ENCODE data around the gene RCBTB2.

The RCBTB2 gene

GRCh38 chr13:48573213-48574007 is 40.5 kb upstream of the RCBTB2 start:
- H3K4me1 ChIP-seq (ENCODE audit: control insufficient read depth, insufficient read depth, low read length) = no peaks in the 10 kb centered on the region

GRCh38 chr13:48571126-48571913 is 38.4 kb upstream of the RCBTB2 start:
- Histone ChIP-seq H3K9ac (ENCODE audit: low read depth, low read length) (no peak overlapping the region), H3K36me3 (ENCODE audit: control insufficient read depth, insufficient read depth, low read length) (no peaks in the 10 kb centered on the region), H3K27me3 (ENCODE audit: control insufficient read depth, insufficient read depth, low read length) (no peaks in the 10 kb centered on the region), H3K4me1 (ENCODE audit: control insufficient read depth, insufficient read depth, low read length) (no peaks in the 10 kb centered on the region), H3K4me3 (ENCODE audit: low read depth, low read length) (no peak overlapping the region), H3K9me3 (ENCODE audit: control insufficient read depth, insufficient read depth, low read length) (no peaks in the 10 kb centered on the region)

More at GRCh38 chr13:48573213-48574007, 40.5 kb upstream of the RCBTB2 start:
- Histone ChIP-seq H3K4me3 (ENCODE audit: low read depth, low read length) (no peak overlapping the region), H3K9ac (ENCODE audit: low read depth, low read length) (no peak overlapping the region), H3K9me3 (ENCODE audit: control insufficient read depth, insufficient read depth, low read length) (no peaks in the 10 kb centered on the region), H3K27me3 (ENCODE audit: control insufficient read depth, insufficient read depth, low read length) (no peaks in the 10 kb centered on the region), H3K36me3 (ENCODE audit: control insufficient read depth, insufficient read depth, low read length) (no peaks in the 10 kb centered on the region)

- H3K4me3 ChIP-seq (ENCODE audit: low read depth, low read length) = no peak overlapping the region
- H3K9ac ChIP-seq (ENCODE audit: low read depth, low read length) = no peak overlapping the region
Observed at GRCh38 chr13:48570216-48570828, 37.4 kb upstream of the RCBTB2 start.

GRCh38 chr13:48569104-48569666 is 36.3 kb upstream of the RCBTB2 start:
- H3K36me3 ChIP-seq (ENCODE audit: control insufficient read depth, insufficient read depth, low read length) = no peaks in the 10 kb centered on the region
- H3K9me3 ChIP-seq (ENCODE audit: control insufficient read depth, insufficient read depth, low read length) = no peaks in the 10 kb centered on the region
- H3K4me1 ChIP-seq (ENCODE audit: control insufficient read depth, insufficient read depth, low read length) = no peaks in the 10 kb centered on the region
- no peak overlapping the region for H3K4me3 ChIP-seq (ENCODE audit: low read depth, low read length)
- H3K9ac ChIP-seq (ENCODE audit: low read depth, low read length) = no peak overlapping the region
- no peaks in the 10 kb centered on the region for H3K27me3 ChIP-seq (ENCODE audit: control insufficient read depth, insufficient read depth, low read length)

More at GRCh38 chr13:48570216-48570828, 37.4 kb upstream of the RCBTB2 start:
- Histone ChIP-seq H3K9me3 (ENCODE audit: control insufficient read depth, insufficient read depth, low read length) (no peaks in the 10 kb centered on the region), H3K27me3 (ENCODE audit: control insufficient read depth, insufficient read depth, low read length) (no peaks in the 10 kb centered on the region), H3K4me1 (ENCODE audit: control insufficient read depth, insufficient read depth, low read length) (no peaks in the 10 kb centered on the region), H3K36me3 (ENCODE audit: control insufficient read depth, insufficient read depth, low read length) (no peaks in the 10 kb centered on the region)

- Histone ChIP-seq H3K4me3 (ENCODE audit: low read depth, low read length) (no peak overlapping the region), H3K4me1 (ENCODE audit: control insufficient read depth, insufficient read depth, low read length) (no peaks in the 10 kb centered on the region), H3K9me3 (ENCODE audit: control insufficient read depth, insufficient read depth, low read length) (no peaks in the 10 kb centered on the region), H3K27me3 (ENCODE audit: control insufficient read depth, insufficient read depth, low read length) (no peaks in the 10 kb centered on the region), H3K9ac (ENCODE audit: low read depth, low read length) (no peak overlapping the region), H3K36me3 (ENCODE audit: control insufficient read depth, insufficient read depth, low read length) (no peaks in the 10 kb centered on the region)
Observed at GRCh38 chr13:48568370-48569103, 35.7 kb upstream of the RCBTB2 start.

GRCh38 chr13:48567515-48568369 is 34.9 kb upstream of the RCBTB2 start:
- no peak overlapping the region for H3K9ac ChIP-seq (ENCODE audit: low read depth, low read length)
- H3K9me3 ChIP-seq (ENCODE audit: control insufficient read depth, insufficient read depth, low read length) = no peaks in the 10 kb centered on the region
- no peak overlapping the region for H3K4me3 ChIP-seq (ENCODE audit: low read depth, low read length)
- H3K36me3 ChIP-seq (ENCODE audit: control insufficient read depth, insufficient read depth, low read length) = no peaks in the 10 kb centered on the region
- no peaks in the 10 kb centered on the region for H3K4me1 ChIP-seq (ENCODE audit: control insufficient read depth, insufficient read depth, low read length)
- no peaks in the 10 kb centered on the region for H3K27me3 ChIP-seq (ENCODE audit: control insufficient read depth, insufficient read depth, low read length)

GRCh38 chr13:48564056-48564455 is 31.2 kb upstream of the RCBTB2 start:
- H3K36me3 ChIP-seq (ENCODE audit: control insufficient read depth, insufficient read depth, low read length) = no peaks in the 10 kb centered on the region
- no peaks in the 10 kb centered on the region for H3K9me3 ChIP-seq (ENCODE audit: control insufficient read depth, insufficient read depth, low read length)
- no peak overlapping the region for H3K9ac ChIP-seq (ENCODE audit: low read depth, low read length)
- H3K4me3 ChIP-seq (ENCODE audit: low read depth, low read length) = no peak overlapping the region
- no peaks in the 10 kb centered on the region for H3K27me3 ChIP-seq (ENCODE audit: control insufficient read depth, insufficient read depth, low read length)
- H3K4me1 ChIP-seq (ENCODE audit: control insufficient read depth, insufficient read depth, low read length) = no peaks in the 10 kb centered on the region

DNA sequence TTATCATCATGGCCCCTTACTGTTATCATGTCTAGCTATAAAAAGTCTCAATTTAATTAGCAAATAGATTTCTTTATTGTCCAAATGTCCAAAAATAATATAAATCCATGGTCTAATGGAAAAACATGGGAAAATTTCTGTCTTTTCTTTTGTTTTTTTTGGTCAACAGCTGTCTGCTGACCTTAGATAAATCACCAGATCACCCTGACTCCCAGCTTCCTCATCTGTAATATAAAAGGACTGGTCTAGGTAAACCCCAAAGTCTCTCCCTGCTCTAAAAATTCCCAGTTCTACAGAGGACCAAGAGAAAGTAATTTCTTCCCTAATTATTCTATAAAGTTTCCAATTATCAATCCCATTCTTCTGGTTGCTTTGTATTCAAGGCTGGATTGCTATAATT is 30.7 kb upstream of the RCBTB2 start:
- H3K4me1 ChIP-seq (ENCODE audit: control insufficient read depth, insufficient read depth, low read length) = no peaks in the 10 kb centered on the region
- no peak overlapping the region for H3K4me3 ChIP-seq (ENCODE audit: low read depth, low read length)
- H3K36me3 ChIP-seq (ENCODE audit: control insufficient read depth, insufficient read depth, low read length) = no peaks in the 10 kb centered on the region
- no peaks in the 10 kb centered on the region for H3K27me3 ChIP-seq (ENCODE audit: control insufficient read depth, insufficient read depth, low read length)
- no peak overlapping the region for H3K9ac ChIP-seq (ENCODE audit: low read depth, low read length)
- H3K9me3 ChIP-seq (ENCODE audit: control insufficient read depth, insufficient read depth, low read length) = no peaks in the 10 kb centered on the region

GRCh38 chr13:48562296-48563066 is 29.6 kb upstream of the RCBTB2 start:
- Histone ChIP-seq H3K27me3 (ENCODE audit: control insufficient read depth, insufficient read depth, low read length) (no peaks in the 10 kb centered on the region), H3K4me1 (ENCODE audit: control insufficient read depth, insufficient read depth, low read length) (no peaks in the 10 kb centered on the region), H3K9ac (ENCODE audit: low read depth, low read length) (no peak overlapping the region), H3K36me3 (ENCODE audit: control insufficient read depth, insufficient read depth, low read length) (no peaks in the 10 kb centered on the region), H3K4me3 (ENCODE audit: low read depth, low read length) (no peak overlapping the region), H3K9me3 (ENCODE audit: control insufficient read depth, insufficient read depth, low read length) (no peaks in the 10 kb centered on the region)
